Peyer's patch (tissue), 4 donors: ENCODE results near the gene FILIP1L.

Experiments used
- CTCF ChIP-seq, 6 experiments: fragments of 450-650 bp in 4 of 6; fragments of 200-600 bp in 2 of 6; sonication (generic) in 1 of 6; IDR thresholded peaks; one replicate each; pipeline ENCODE4 v1.5.1; 2017 to 2019; ENCODE audit warnings: antibody characterized with exemption in 6 of 6, mild to moderate bottlenecking in 3 of 6, moderate library complexity in 1 of 6
- POLR2A ChIP-seq, 2 donors: fragments of 450-650 bp; IDR thresholded peaks; one replicate each; pipeline ENCODE4 v1.5.1; 2017; ENCODE audit warnings: antibody characterized with exemption in 2 of 2, mild to moderate bottlenecking in 2 of 2, moderate library complexity in 2 of 2

GRCh38 chr3:100104817-100105413 is 9.4 kb downstream of the FILIP1L start:
- TF ChIP-seq CTCF (IDR thresholded peaks at IDR 0.05) (no peak), POLR2A (IDR thresholded peaks at IDR 0.05) (no peak)
